ENCODE measurements around the gene GC.
"Not testable (repeated sequence)": the region's sequence is repeated elsewhere in the genome, so short reads cannot be mapped to it uniquely, and the experiment has no call there.

GC gene

DNA sequence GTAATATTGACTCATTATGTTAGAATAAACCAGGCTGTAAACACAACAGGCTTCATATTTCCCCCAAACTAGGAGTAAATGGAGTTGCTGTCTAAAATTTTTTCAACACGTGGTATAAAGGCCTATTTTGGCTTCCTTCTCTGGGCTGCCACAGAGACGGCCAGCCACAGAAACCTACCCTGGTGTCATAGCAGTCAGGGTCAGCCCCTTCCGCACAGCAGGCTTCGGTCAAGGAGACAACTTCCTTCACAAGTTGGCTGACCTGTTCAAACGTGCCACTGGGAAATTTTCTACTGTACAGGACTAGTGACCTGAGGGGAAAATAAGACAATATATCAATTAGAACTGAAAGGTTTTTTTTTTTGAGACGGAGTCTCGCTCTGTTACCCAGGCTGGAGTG lies 15.8 kb downstream of the GC start:
- no peak for DNase-seq (ENCODE audit: low read depth in 2 of 2)

GRCh38 chr4:71765821-71766383 lies 18.0 kb downstream of the GC start:
- no peak for DNase-seq (ENCODE audit: low read depth in 2 of 2)

- no peak for DNase-seq (ENCODE audit: low read depth in 2 of 2)
These were observed 18.5 kb downstream of the GC start for GRCh38 chr4:71765350-71765749.

DNA sequence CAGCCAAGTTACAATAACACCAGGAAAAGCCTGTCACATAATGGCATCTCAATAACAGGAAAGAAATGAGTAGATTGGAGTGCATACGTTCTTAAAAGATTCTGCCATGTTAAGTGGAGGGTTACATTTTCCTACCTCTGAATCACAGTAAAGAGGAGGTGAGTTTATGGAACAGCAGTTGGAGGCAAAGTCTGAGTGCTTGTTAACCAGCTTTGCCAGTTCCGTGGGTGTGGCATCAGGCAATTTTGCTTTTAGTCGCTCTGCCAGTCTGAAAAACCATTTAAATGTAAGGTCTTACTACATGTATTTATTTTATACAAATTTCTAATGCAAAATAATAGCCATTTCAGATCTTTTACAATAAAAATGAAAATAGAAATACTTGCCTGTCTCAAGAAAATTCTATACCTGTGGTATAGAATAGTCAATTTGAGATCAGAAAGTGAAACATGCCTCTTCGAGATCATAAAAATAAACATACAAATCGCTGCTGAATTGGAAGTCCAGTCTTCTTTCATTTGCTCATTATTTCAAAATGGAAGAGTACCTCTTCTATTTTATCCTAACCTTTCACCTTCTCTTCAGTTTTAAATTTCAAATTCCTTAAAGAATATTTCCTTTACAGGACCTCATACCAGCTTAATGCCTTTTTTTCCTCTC lies 31.4 kb downstream of the GC start:
- DNase-seq (ENCODE audit: low read depth in 2 of 2), result no peak

DNA sequence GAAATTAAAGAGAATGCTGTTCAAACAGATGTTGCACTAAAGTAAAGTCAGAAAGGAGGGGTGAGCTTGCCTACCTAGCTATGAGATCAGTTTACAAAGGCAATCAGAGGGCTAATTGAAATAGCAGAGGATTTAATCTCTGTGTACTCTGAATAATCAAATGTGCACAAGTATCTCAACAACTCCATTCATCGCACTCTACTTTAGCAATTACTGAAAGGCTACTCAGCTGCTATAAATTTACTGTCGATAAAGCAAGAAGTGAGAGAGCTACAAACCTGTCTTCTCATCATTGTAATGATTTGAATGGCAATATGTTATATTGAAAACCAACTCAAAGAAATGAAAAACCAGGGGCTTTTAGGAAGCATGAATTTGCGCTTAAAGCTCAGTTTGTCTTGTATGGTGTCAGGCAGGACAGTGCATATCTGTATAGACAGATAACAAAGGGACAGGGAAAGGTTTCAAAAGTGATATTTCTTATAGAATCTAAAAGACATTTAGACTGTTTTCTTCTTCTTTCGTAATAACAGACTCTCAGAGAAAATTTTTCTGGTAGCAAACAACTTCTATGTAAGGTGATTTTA lies 34.8 kb downstream of the GC start:
- DNase-seq (ENCODE audit: low read depth in 2 of 2), result no peak

DNA sequence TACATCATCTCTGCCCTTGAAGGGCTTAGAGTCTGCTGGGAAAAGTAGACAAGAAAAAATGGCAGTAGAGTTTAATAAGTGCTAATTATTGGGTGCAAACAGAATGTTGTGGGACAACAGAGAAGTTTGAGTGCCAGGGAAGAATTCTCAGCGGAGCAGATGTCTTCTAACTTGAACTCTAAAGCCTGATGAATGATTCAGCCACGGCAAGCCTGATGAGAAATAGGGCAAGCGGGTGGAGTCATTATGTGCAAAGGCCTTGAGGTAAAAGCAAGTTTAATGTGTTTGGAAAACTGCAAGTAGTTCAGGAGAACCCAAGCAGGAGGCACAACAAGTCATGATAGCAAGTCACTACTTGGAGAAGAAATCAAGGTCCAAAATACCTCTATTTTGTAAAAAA lies 37.5 kb downstream of the GC start:
- no peak for DNase-seq (ENCODE audit: low read depth in 2 of 2)

DNA sequence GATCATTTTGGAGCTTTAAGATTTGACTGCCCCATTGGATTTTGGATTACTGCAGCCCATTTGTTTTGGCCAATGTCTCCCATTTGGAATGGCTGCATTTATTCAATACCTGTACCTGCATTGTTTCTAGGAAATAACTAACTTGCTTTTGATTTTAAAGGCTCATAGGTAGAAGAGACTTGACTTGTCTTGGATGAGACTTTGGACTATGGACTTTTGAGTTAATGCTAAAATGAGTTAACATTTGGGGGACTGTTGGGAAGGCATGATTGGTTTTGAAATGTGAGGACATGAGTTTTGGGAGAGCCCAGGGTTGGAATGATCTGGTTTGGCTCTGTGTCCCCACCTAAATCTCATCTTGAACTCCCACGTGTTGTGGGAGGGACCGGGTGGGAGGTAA lies 45.1 kb downstream of the GC start:
- DNase-seq (ENCODE audit: low read depth in 2 of 2), result not testable (repeated sequence)

GRCh38 chr4:71732706-71733105 lies 51.2 kb downstream of the GC start:
- DNase-seq (ENCODE audit: low read depth in 2 of 2), result no peak

- DNase-seq (ENCODE audit: low read depth in 2 of 2), result no peak
These were observed 51.8 kb downstream of the GC start for GRCh38 chr4:71732066-71732465.

DNA sequence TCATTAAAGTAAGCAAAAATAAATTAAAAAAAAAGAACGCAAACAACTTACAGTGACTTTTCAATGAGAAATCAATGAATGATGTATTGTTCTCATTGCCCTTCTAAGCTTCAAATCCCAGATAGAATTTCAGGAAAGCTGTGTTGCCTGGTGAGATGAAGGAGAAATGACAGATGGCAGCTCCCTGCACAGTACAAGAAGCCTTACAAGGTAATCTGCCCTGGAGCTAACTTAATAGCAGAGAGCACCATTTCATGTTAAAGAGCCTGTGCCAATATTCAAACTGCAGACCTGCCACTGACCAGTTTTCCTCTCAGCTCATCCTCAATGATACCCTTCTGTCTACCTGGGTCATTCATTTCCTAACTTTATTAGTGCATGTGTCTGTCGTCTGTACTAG lies 54.0 kb downstream of the GC start:
- DNase-seq (ENCODE audit: low read depth in 2 of 2), result no peak

GRCh38 chr4:71713611-71714203 lies 70.2 kb downstream of the GC start:
- no peak for DNase-seq (ENCODE audit: low read depth in 2 of 2)

DNA sequence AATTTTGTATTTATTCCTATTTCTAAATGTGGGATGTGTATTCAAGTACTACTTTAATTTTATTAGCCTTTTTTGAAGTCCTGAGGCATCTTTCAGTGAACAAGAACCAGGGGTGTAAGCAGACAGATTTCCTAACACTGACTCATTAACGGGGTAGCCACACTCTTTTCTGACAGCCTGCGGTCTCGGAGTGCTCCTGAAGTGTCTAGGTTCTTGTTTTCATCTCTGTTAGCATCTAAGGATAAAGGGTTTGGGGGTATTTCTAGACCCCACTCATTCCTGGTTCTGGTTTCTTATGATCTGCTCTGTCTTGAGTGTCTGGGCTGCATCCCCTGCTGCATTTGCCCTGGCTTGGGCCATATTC lies 71.9 kb downstream of the GC start:
- no peak for DNase-seq (ENCODE audit: low read depth in 2 of 2)

GRCh38 chr4:71711044-71711984 lies 72.6 kb downstream of the GC start:
- no peak for DNase-seq (ENCODE audit: low read depth in 2 of 2)

DNA sequence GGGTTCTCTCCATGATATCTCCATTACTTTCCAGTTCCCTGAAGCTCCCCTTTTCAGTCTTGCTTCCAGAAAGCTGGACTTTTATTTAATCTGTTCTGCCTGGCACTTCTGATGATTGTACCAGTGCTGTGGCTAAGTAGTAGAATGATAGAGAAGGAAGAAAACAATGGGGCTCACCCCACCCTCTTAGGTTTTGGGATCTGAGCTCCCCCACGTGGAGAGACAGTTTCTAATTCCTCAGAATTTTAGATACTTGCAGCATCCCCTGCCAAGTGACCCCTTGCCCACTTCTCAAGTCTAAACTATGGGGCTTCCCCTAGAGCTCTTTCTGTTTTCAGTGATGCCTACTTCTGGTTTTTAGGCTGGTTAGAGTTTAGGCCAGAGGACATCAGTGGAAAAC lies 73.9 kb downstream of the GC start:
- DNase-seq (ENCODE audit: low read depth in 2 of 2), result no peak

DNA sequence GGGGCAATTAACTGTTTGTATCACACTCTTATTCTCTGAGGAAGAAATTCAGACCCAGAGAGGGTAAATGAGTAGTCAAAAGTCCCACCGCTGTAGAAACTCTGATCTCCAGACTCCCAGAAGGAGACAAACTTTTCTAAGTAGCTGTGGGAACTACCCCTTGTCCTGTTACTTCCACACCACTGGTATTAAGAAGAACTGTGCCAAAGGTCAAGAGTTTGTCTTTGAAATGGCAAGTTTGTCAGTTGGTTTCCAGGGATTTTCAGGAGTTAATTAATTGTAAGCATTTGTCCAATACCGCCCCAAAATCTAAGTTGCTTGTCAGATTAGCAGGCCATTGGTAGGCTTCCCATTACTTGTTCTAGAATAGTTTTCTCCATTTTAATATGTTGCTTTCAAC lies 85.7 kb downstream of the GC start:
- DNase-seq (ENCODE audit: low read depth in 2 of 2), result no peak

GRCh38 chr4:71697031-71697430 lies 86.8 kb downstream of the GC start:
- no peak for DNase-seq (ENCODE audit: low read depth in 2 of 2)

- DNase-seq (ENCODE audit: low read depth in 2 of 2), result no peak
These were observed 88.9 kb downstream of the GC start for GRCh38 chr4:71694961-71695360.

DNA sequence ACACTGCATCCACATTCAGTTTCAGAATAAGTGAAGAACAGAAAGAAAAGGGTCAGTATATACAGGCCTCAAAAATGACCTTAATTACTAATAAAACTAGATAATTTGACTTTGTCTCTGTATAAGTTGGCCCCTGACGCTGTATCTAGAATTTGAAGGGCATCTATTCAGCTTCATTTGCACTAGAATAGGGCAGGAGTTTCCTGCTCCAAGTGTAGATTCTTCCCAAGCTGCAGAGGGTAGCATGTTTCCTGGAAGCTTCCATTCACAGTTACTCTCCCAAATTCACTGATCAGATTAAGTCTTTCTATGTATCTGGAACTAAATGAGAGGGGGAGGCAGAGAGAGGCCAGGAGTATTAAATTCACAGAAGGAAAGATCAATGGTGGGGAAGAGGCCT lies 90.9 kb downstream of the GC start:
- no peak for DNase-seq (ENCODE audit: low read depth in 2 of 2)

DNA sequence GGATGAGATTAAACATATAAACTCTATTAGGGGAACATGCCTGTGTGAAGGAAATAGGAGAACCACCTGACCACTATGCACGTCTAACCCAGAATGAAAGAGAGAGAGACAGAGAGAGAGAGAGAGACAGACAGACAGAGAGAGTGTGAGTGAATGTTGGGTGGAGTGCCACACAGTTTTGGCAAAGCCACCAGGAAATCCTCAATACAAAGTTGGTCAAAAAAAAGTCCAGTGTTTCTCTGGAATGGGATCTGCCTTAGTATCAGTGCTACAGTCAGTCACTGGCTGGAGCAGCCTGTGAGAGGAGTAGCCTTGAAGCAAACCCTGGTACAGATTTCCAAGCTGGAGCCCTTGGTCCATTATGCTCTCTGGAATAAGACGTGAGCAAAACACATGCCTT lies 91.7 kb downstream of the GC start:
- DNase-seq (ENCODE audit: low read depth in 2 of 2), result no peak
